Calu3 (cell line): Measurements from ENCODE around the gene SKA3. TPM values are rescaled to one million over a fixed set of nuclear protein-coding genes. Genes with fewer than 3 reads are reported as not detected.
A peak's percentile ranks its signal among the peaks of the same experiment; 100 is the strongest.
"Not testable (repeated sequence)": the region's sequence is repeated elsewhere in the genome, so short reads cannot be mapped to it uniquely, and the experiment has no call there.

ENCODE experiments used
- Bru-seq: library from RNA; stranded (reverse); fragments of 400-500 nt; gene quantifications from one replicate; lab custom pipeline; 2021; lab: Mats Ljungman, UMichigan
- BruChase-seq, 2 experiments: library from RNA; stranded (reverse); fragments of 400-500 nt; gene quantifications; one replicate each; lab custom pipeline; 2021; lab: Mats Ljungman, UMichigan
- BruUV-seq: library from RNA; stranded (reverse); fragments of 400-500 nt; replicated peaks from 2 replicates; lab custom pipeline; 2021; lab: Mats Ljungman, UMichigan
- CTCF ChIA-PET: fragments of 300-600 bp; sonication (Branson Sonifier 250); formaldehyde crosslinking; loops from one replicate; lab custom pipeline; 2022; ENCODE audit warnings: antibody characterized with exemption; lab: Charles Lee
- DNase-seq: peaks from one replicate; pipeline ENCODE4 v3.0.0; 2022
- H3K27ac Mint-ChIP-seq: one replicate; pipeline ENCODE4 v1.8.0; 2022; ENCODE audit warnings: mixed read lengths; ENCODE audit not compliant: unreplicated experiment
- H3K27me3 Mint-ChIP-seq: one replicate; pipeline ENCODE4 v1.8.0; 2022; ENCODE audit warnings: mixed read lengths; ENCODE audit not compliant: unreplicated experiment
- H3K36me3 Mint-ChIP-seq: one replicate; pipeline ENCODE4 v1.8.0; 2022; ENCODE audit warnings: mild to moderate bottlenecking, moderate library complexity, mixed read lengths; ENCODE audit not compliant: insufficient read depth, unreplicated experiment
- H3K4me1 Mint-ChIP-seq: one replicate; pipeline ENCODE4 v1.8.0; 2022; ENCODE audit warnings: mild to moderate bottlenecking, low read depth, mixed read lengths; ENCODE audit not compliant: unreplicated experiment
- H3K4me3 Mint-ChIP-seq: one replicate; pipeline ENCODE4 v1.8.0; 2022; ENCODE audit warnings: mild to moderate bottlenecking, low read depth, moderate library complexity, mixed read lengths; ENCODE audit not compliant: unreplicated experiment
- H3K9me3 Mint-ChIP-seq: one replicate; pipeline ENCODE4 v1.8.0; 2022; ENCODE audit warnings: low read depth, mixed read lengths; ENCODE audit not compliant: unreplicated experiment
- CTCF ChIP-seq: fragments of 200-600 bp; IDR thresholded peaks from one replicate; pipeline ENCODE4 v1.8.0; 2022; ENCODE audit warnings: antibody characterized with exemption; ENCODE audit not compliant: unreplicated experiment
- intact Hi-C: fragments of 100-400 bp; cut with micrococcal nuclease; formaldehyde crosslinking; loops from one replicate; pipeline ENCODE4 v1.10.0; 2022; ENCODE audit not compliant: unreplicated experiment
- long read RNA-seq: library from polyadenylated mRNA; stranded (forward); transcript quantifications from one replicate; pipeline ENCODE4 v2.0.0, GENCODE V29; 2022
- total RNA-seq: library from RNA; stranded (reverse); gene quantifications from 2 replicates; pipeline ENCODE4 v1.2.3, GENCODE V29; 2022

The SKA3 gene
- 17.5 and 25.9 TPM in 2 replicates for total RNA-seq
- percentile 81 among the genes with signal in this experiment for Bru-seq, nascent RNA
- percentile 68 among the genes with signal in this experiment for BruChase-seq, experiment 1, labeled RNA remaining after a 6-hour chase
- percentile 80 among the genes with signal in this experiment for BruChase-seq, experiment 2, labeled RNA remaining after a 2-hour chase
- long read RNA-seq, transcript SKA3-202 (9 exons, 2,919 nt): major isoform, 17 of 32 reads
- long read RNA-seq, partial matches to known transcripts: 4 of 32 reads
- long read RNA-seq, other reads (novel, unspliced or antisense): 7 of 32 reads

- Mint-ChIP-seq H3K4me3 (peak within 1 kb of the TSS; percentile 98), H3K9me3 (no peaks in the 10 kb centered on the region), H3K4me1 (no peaks in the 10 kb centered on the region), H3K27ac (peak within 1 kb of the TSS; percentile 81), H3K36me3 (peaks cover 26% of the 10 kb centered on the region), H3K27me3 (no peaks in the 10 kb centered on the region)
- no TSS peak for BruUV-seq
- peak; percentile 91 for DNase-seq
- CTCF ChIA-PET: no interaction called here
- intact Hi-C loops: loop anchor here (5.0 kb wide), 1 partner anchor 301 kb away; no protein-coding TSS in a partner anchor
- TF ChIP-seq CTCF: no peak
These were observed at the start of gene SKA3, which contains the start of gene MRPL57 for GRCh38 chr13:21176215-21176981. TSS of gene SKA3 (minus strand) at chr13:21176552. CDS start at chr13:21176477, 75 bp downstream. TSS of gene MRPL57 (plus strand) at chr13:21176658. CDS start at chr13:21176917, 259 bp downstream.

DNA sequence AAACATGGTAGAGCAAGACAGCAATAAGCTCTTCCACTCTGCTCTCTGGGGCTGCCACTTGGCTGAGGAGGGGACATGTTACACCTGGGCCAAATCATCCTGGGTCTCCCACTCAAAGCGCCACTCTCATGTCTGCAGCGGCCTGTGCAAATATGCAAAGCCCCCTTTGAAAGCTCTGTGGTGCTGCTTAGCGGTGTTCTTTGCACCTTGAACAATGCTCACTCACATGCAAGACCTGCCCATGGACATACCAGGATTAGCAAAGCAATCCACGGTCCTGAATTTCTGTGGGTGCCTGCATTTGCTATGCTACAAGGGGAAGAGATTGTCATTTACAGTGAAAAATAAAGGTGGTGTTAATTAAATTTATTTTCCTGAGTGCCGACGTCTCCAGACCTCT, 48.7 kb upstream of the SKA3 start:
- no peak for TF ChIP-seq CTCF
- no peak overlapping the region for H3K27ac Mint-ChIP-seq
- intact Hi-C loops: no loop called here
- no peak for DNase-seq
- no peak overlapping the region for H3K4me3 Mint-ChIP-seq
- no peaks in the 10 kb centered on the region for H3K4me1 Mint-ChIP-seq
- BruUV-seq: no TSS peak
- H3K36me3 Mint-ChIP-seq: no peaks in the 10 kb centered on the region
- H3K27me3 Mint-ChIP-seq: peaks cover 20% of the 10 kb centered on the region
- CTCF ChIA-PET: no interaction called here
- H3K9me3 Mint-ChIP-seq: no peaks in the 10 kb centered on the region

- no peak overlapping the region for H3K4me3 Mint-ChIP-seq
- no peaks in the 10 kb centered on the region for H3K4me1 Mint-ChIP-seq
- BruUV-seq: no TSS peak
- no peak overlapping the region for H3K27ac Mint-ChIP-seq
- CTCF ChIA-PET: no interaction called here
- H3K36me3 Mint-ChIP-seq: no peaks in the 10 kb centered on the region
- intact Hi-C loops: no loop called here
- H3K27me3 Mint-ChIP-seq: peaks cover 33% of the 10 kb centered on the region
- no peak for DNase-seq
- TF ChIP-seq CTCF: no peak
- no peaks in the 10 kb centered on the region for H3K9me3 Mint-ChIP-seq
These were observed 44.9 kb upstream of the SKA3 start for GRCh38 chr13:21221268-21221667.

GRCh38 chr13:21219716-21220115, 43.4 kb upstream of the SKA3 start:
- H3K9me3 Mint-ChIP-seq, BruUV-seq, DNase-seq, intact Hi-C loops, H3K27ac Mint-ChIP-seq, H3K4me3 Mint-ChIP-seq, H3K36me3 Mint-ChIP-seq, H3K4me1 Mint-ChIP-seq: not testable (repeated sequence)
- peaks cover 24% of the 10 kb centered on the region for H3K27me3 Mint-ChIP-seq
- CTCF ChIA-PET: interaction anchor here (0.6 kb wide), 1 partner anchor 24 kb away, joined by 13 read pairs; no protein-coding TSS in a partner anchor
